Stimulated activated CD4-positive, alpha-beta T cell treated with anti-CD3 and anti-CD28 coated beads, Interleukin-1b, Interleukin-23, amount 100 ng/mL, for 4 hours (primary cell): ENCODE data around the gene KDM6B.
A peak's percentile ranks its signal among the peaks of the same experiment; 100 is the strongest.

Source experiments
- DNase-seq, 2 donors: peaks; one replicate each; pipeline ENCODE4 v3.0.0-alpha.2; 2020; ENCODE audit warnings: low read depth in 2 of 2

KDM6B gene

DNA sequence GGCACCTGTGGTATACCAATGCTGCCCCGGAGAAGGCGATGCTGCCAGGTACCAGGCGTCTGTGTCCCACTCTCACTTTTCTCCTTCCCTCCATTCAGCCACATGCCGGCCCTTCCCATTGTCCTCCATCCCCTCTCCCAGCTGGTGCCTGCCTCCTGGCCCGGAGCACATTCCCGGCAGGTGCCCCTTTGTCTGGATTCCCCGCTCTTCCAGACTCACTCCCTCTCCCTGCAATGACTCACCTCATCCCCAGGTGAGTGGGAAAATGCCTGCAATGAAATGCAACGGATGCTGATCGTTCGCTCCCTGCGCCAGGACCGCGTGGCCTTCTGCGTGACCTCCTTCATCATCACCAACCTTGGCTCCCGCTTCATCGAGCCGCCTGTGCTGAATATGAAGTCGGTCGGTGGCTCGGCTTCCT lies 10.4 kb upstream of the KDM6B start:
- DNase-seq, result no peak

DNA sequence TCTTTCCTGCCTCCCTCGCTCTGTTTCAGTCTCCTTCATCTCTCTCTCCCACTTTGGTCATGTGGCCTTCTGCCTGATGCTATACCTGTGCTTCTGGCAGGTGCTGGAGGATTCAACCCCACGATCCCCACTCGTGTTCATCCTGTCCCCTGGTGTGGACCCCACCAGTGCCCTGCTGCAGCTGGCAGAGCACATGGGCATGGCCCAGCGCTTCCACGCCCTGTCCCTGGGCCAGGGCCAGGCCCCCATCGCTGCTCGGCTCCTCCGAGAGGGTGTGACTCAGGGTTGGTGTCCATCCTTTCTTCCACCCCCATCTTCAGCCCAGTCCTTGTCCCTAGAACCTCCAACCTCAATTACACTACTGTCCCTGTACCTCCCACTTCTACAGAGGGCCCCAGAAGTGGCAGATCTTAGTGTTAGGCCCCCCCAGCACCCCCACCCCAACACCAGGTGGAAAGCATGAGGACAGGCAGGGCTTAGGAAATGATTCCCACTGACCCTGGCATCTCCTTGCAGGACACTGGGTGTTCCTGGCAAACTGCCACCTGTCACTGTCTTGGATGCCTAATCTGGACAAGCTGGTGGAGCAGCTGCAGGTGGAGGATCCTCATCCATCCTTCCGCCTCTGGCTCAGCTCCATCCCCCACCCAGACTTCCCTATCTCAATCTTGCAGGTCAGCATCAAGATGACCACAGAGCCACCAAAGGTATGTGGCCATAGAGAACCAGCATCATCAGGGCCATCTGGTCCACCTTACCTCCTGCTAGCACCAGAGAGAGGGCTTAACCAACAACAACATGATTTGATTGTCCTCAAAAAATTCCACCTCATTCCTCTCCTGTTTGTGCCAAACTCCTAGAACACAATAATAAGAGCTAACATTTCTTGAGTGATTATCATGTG lies 9.7 kb upstream of the KDM6B start:
- no peak for DNase-seq

DNA sequence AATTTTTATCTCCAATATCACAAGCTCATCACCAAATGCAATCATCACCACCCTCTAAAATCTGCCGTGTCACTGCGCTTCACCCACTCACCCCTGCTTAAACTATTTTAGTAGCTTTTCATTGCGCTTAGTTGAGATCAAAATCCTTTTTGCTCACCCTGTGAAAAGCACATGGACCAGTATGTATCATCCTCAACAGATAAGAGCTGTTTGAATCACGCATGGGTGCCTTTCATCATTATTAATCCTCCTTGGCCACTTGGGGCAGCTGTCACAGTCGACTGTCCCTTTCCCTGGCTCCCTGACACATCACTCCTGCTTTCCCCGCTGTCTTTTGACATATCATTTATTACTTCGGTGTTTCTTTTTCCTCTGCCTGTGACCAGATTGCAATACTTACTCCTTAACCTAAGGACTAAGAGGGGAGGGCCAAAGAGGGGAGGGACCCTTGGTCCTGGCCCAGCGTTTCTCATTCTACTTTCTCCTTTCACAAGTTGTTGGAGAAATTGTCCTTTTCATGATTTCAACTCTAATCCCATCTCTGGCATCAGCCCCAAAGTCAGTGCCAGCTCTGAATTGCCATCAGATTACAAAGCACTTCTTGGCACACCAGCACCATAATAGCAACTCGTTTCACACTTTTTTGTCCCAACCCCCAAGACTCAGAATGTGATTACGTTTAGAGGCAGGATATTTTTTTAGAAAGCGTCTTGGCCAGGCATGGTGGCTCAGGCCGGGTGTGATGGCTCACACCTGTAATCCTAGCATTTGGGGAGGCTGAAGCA lies 8.6 kb upstream of the KDM6B start:
- no peak for DNase-seq

DNA sequence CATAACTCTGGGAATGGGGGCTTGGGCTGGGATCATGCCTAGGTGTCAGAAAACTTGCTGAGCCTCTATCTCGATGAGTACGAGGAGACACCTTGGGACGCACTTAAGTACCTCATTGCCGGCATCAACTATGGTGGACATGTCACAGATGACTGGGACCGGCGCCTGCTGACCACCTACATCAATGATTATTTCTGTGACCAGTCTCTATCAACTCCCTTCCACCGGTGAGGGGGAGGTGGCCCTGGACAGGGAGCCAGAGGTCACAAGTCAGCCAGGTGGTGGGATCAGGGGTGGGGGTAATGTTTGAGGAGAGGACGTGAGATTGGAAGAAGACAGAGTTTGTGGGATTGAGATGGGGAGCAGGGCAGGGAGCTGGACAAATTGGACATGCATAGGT lies 3.4 kb upstream of the KDM6B start:
- DNase-seq, result no peak

- no peak for DNase-seq
Observed at GRCh38 chr17:7831233-7831632, 2.8 kb upstream of the KDM6B start.

DNA sequence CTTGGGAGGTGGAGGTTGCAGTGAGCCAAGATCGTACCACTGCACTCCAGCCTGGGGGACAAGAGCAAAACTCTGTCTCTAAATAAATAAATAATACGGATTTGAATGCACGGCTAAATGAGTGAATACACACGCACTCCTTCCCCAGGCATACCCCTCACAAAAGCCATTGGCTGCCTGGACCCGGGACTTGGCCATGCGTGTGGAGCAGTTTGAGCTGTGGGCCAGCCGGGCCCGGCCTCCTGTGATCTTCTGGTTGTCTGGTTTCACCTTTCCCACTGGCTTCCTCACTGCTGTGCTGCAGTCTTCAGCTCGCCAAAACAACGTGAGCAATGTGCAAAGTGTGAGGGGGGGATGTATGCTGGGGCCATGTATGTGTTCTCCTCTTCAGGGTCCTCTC lies 1.6 kb upstream of the KDM6B start:
- no peak for DNase-seq

DNA sequence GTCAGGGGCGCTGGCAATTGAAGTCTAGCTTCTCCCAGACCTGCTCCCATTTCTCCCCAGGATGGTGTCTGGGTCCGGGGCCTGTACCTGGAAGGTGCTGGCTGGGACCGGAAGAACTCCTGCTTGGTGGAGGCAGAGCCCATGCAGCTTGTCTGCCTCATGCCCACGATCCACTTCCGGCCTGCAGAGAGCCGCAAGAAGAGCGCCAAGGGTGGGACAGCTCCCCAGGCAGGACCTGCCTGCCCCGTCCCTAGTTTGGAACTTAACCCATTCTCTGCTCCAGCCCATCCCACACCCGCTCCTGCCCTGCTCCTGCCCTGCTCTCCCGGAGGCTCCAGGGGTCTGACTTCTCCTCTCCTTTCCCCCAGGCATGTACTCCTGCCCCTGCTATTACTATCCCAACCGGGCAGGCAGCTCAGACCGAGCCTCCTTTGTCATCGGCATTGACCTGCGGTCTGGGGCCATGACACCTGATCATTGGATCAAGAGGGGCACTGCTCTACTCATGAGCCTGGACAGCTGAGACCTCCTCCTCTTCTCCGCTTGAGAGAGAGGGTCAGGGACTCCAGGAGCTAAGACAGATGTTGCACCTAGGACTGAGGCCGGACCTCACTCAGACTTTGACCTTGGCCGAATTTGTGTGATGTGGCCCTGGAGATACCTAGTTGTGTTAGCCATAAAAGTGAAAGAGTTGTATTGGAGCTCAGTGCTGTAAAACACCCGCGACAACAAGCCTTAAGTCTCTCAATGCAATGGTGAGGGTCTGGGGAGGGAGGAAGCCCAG lies 814 bp upstream of the KDM6B start:
- DNase-seq, result no peak

- peak; percentile 16 to 51 for DNase-seq
Observed at GRCh38 chr17:7834542-7834956, 532 bp downstream of the KDM6B start.

GRCh38 chr17:7834957-7835813 lies 1.2 kb downstream of the KDM6B start:
- DNase-seq, result peak; percentile 85 to 86

- DNase-seq, result no peak
Observed at GRCh38 chr17:7835814-7836595, 2.0 kb downstream of the KDM6B start.

DNA sequence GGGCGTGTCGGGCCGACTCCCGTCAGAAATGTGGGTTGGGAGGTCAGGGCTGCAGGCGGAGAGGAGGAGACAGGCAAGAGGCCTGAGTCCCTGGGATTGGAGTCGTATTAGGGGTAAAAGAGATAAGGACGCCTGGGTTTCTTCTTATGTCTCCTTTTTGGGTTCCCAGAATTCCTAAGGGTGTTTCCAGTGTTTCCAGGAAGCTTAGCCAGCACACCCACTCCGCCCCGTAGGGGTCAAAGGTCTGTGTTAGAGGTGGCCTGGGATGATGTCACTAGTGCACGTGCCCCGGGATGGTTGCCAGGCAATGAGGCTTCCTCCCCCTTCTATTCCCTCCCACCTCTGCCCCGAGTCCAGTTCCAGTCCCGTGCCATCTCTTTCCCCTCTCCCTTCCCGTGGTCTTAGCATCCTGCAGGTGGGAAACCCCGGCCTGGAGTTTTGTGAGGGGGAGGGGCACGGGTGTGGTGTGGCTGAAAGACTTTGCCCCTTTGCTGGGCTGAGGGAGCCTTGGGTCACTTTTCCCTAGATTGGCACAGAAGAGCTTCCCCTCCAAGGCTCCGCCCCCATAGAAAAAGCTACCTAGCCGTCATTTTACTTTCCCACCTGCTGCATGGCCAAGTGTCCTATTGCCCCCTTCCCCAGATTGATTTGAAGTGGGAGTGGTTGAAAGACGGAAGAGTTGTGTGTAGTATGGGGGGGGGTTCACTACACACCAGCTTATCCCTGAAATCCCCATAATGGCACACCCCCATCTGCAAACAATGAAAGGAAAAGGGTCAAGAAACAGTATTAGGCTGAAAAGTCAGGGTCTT lies 2.8 kb downstream of the KDM6B start:
- DNase-seq, result peak in 1 of 2 donors; percentile 56

- DNase-seq, result no peak
Observed at GRCh38 chr17:7837408-7838088, 3.5 kb downstream of the KDM6B start.

GRCh38 chr17:7838090-7839075 lies 4.4 kb downstream of the KDM6B start:
- no peak for DNase-seq

GRCh38 chr17:7839190-7839875 lies 5.3 kb downstream of the KDM6B start:
- DNase-seq, result no peak

DNA sequence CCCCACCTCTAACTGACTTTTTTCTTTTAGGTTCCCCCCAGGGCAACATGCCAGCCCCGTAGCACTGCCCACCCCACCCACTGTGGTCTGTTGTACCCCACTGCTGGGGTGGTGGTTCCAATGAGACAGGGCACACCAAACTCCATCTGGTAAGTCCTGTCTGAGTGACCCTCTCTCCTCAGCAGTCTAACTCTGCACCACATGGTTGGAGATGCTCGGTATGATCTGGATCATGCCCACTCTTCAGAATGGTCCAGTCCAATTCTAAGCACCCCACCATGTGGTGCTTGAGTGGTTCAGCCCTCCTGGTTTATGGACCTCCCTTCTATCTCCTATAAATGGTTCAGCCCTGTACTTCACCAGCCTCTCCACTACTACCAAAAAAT lies 5.9 kb downstream of the KDM6B start:
- no peak for DNase-seq

DNA sequence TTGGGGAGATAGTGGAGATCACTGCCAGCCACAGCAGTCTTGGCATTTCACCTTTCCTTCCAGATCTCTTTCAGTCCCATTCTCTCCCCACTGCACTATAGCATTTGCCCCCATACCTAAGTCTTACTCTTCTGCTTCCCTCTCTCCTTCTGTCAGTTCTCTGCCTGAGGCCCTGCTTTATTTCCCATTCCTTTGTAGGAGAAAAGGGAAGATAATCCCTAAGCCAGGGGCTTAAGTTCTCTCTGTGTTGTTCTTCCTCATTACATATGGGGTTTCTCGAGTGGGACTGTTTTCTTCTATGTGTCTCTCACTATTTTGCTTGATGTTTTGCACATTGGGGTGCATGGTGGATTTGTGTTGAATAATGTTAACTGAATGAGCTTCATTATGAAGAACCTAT lies 6.4 kb downstream of the KDM6B start:
- no peak for DNase-seq

DNA sequence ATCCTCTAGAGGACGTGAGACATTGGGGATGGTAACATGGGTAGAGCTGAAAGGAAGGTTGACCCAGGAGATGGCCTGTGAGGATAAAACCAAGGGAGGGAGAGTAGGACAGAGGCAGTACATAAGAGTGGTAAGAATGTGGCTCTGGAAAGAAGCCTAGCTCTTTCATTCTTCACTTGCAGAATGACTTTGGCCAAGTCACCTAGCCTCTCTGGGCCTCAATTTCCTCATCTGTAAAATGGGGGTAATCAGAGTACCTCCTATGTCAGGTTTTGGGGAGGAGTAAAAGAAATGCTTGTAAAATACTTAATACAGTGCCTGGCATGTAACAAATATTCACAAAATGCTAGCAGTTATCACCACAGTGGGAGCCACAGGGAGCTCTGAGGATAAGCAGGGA lies 6.9 kb downstream of the KDM6B start:
- DNase-seq, result no peak
